ENCODE data around the gene ATMIN.

Gene ATMIN

DNA sequence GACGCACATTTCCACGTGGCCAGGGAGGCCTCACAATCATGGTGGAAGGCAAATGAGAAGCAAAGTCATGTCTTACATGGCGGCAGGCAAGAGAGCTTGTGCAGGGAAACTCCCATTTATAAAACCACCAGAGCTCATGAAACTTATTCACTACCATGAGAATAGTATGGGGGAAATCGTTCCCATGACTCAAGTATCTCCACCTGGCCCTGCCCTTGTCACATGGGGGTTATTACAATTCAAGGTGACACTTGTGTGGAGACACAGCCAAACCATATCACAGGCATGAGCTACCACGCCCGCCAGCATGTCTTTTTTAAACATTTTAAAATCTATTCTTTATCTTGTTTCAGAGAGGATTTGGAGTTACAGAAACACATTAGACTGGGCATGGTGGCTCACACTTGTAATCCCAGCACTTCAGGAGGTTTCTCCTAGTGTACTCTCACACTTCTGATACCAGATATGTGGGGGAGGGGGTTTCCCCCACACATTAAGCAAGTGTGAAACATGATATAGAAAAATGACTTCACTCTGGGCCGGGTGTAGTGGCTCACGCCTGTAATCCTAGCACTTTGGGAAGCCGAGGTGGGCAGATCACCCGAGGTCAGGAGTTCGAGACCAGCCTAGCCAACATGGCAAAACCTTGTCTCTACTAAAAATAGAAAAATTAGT, 5.6 kb upstream of the ATMIN start:
- no peak overlapping the region for H2BK15ac ChIP-seq (ENCODE audit: low read depth, poor library complexity, severe bottlenecking)
- H3K23ac ChIP-seq (ENCODE audit: low read length in 2 of 2): no peak overlapping the region
- no peak overlapping the region for H3K27ac ChIP-seq (ENCODE audit: low read length, poor library complexity, severe bottlenecking)
- no peak overlapping the region for H2AK5ac ChIP-seq (ENCODE audit: low read length, severe bottlenecking)
- no peak overlapping the region for H2AFZ ChIP-seq (ENCODE audit: low read depth, low read length)
- no peaks in the 10 kb centered on the region for H3K9me3 ChIP-seq (ENCODE audit: control insufficient read depth, low read length)
- no peak overlapping the region for H3K4me2 ChIP-seq (ENCODE audit: low read length, poor library complexity, severe bottlenecking)
- H3K4me1 ChIP-seq (ENCODE audit: control insufficient read depth, insufficient read depth, low read depth, low read length): no peaks in the 10 kb centered on the region
- H4K91ac ChIP-seq (ENCODE audit: low read length): no peak overlapping the region
- no peak overlapping the region for H4K8ac ChIP-seq (ENCODE audit: low read length)
- H3K9ac ChIP-seq (ENCODE audit: low read length): no peak overlapping the region
- no peak overlapping the region for H3K18ac ChIP-seq (ENCODE audit: low read depth in 1 of 2, low read length in 2 of 2)
- no peak for DNase-seq
- H3K36me3 ChIP-seq (ENCODE audit: control insufficient read depth in 1 of 2, insufficient read depth in 2 of 2, low read depth in 1 of 2, low read length in 2 of 2): peaks cover 0 to 23% of the 10 kb centered on the region in 2 experiments
- H2BK5ac ChIP-seq (ENCODE audit: low read depth, low read length, poor library complexity, severe bottlenecking): no peak overlapping the region
- no peak overlapping the region for H3K4ac ChIP-seq (ENCODE audit: low read depth in 1 of 2, low read length in 2 of 2)
- no peak overlapping the region for H2BK120ac ChIP-seq (ENCODE audit: low read depth, low read length)
- no peak overlapping the region for H3K4me3 ChIP-seq (ENCODE audit: insufficient read depth in 1 of 2, low read depth in 1 of 2, low read length in 2 of 2)
- 98% methylated on average over 8 of the region's 11 CpGs for WGBS
- H3K14ac ChIP-seq (ENCODE audit: low read length in 2 of 2): no peak overlapping the region
- no peak overlapping the region for H2BK12ac ChIP-seq (ENCODE audit: low read length in 2 of 2)
- no peaks in the 10 kb centered on the region for H3K27me3 ChIP-seq (ENCODE audit: control insufficient read depth in 1 of 2, insufficient read depth in 1 of 2, low read length in 2 of 2)
- no peaks in the 10 kb centered on the region for H3K79me1 ChIP-seq (replicated peaks; ENCODE audit: low read length, poor library complexity, severe bottlenecking)

DNA sequence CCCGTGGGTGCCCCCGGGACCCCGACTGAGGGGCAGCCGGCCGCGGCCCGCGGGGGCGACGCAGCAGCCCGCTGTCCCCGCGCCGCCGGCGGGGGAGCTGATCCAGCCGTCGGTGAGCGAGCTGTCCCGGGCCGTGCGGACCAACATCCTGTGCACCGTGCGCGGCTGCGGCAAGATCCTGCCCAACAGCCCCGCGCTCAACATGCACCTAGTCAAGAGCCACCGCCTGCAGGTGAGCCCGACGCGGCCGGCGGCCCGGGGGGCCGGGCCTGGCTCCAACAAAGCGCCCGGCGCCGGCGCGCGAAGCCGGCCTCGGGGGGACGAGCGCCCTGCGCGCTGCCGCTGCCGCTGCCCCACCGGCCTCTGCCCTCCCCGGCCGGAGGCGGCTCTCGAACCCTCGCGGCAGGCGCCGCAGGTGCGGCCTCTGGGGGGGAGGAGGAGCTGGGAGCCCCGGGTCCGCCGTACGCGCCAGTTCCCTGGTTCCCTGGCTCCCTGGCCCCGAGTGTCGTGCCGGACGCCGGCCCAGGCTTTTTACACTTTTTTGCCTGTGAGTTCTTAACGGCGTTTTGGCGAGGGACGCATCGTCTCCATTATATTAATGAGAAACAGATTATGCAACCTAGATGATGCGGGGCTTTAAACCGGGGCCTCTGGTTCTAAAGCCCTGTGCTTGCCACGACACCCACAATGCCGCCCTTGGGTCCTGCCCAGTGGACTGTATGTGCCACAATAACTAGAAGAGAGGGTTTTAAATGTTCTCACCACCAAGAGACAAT, 521 bp downstream of the ATMIN start:
- no peaks in the 10 kb centered on the region for H3K27me3 ChIP-seq (ENCODE audit: control insufficient read depth in 1 of 2, insufficient read depth in 1 of 2, low read length in 2 of 2)
- DNase-seq: peak; percentile 41
- WGBS: under 1% methylated on average over 51 of the region's 80 CpGs
- H3K4me3 ChIP-seq (ENCODE audit: insufficient read depth in 1 of 2, low read depth in 1 of 2, low read length in 2 of 2): peak overlapping the region; percentile 89 to 91
- H3K36me3 ChIP-seq (ENCODE audit: control insufficient read depth in 1 of 2, insufficient read depth in 2 of 2, low read depth in 1 of 2, low read length in 2 of 2): peaks cover 8 to 14% of the 10 kb centered on the region in 2 experiments
- peak overlapping the region; percentile 45 for H4K8ac ChIP-seq (ENCODE audit: low read length)
- no peak overlapping the region for H4K91ac ChIP-seq (ENCODE audit: low read length)
- peak overlapping the region; percentile 15 to 81 for H3K4ac ChIP-seq (ENCODE audit: low read depth in 1 of 2, low read length in 2 of 2)
- H2AFZ ChIP-seq (ENCODE audit: low read depth, low read length): peak overlapping the region; percentile 68
- H3K4me1 ChIP-seq (ENCODE audit: control insufficient read depth, insufficient read depth, low read depth, low read length): peaks cover 3% of the 10 kb centered on the region
- no peak overlapping the region for H2BK5ac ChIP-seq (ENCODE audit: low read depth, low read length, poor library complexity, severe bottlenecking)
- no peak overlapping the region for H2AK5ac ChIP-seq (ENCODE audit: low read length, severe bottlenecking)
- peak overlapping the region; percentile 50 to 95 for H3K18ac ChIP-seq (ENCODE audit: low read depth in 1 of 2, low read length in 2 of 2)
- H2BK120ac ChIP-seq (ENCODE audit: low read depth, low read length): no peak overlapping the region
- no peak overlapping the region for H2BK15ac ChIP-seq (ENCODE audit: low read depth, poor library complexity, severe bottlenecking)
- H2BK12ac ChIP-seq (ENCODE audit: low read length in 2 of 2): no peak overlapping the region
- peak overlapping the region; percentile 83 for H3K4me2 ChIP-seq (ENCODE audit: low read length, poor library complexity, severe bottlenecking)
- peaks cover 18% of the 10 kb centered on the region for H3K79me1 ChIP-seq (replicated peaks; ENCODE audit: low read length, poor library complexity, severe bottlenecking)
- H3K14ac ChIP-seq (ENCODE audit: low read length in 2 of 2): peak overlapping the region in 1 of 2 experiments; percentile 58
- peak overlapping the region; percentile 88 for H3K9ac ChIP-seq (ENCODE audit: low read length)
- peak overlapping the region in 1 of 2 experiments; percentile 57 for H3K23ac ChIP-seq (ENCODE audit: low read length in 2 of 2)
- no peak overlapping the region for H3K27ac ChIP-seq (ENCODE audit: low read length, poor library complexity, severe bottlenecking)
- no peaks in the 10 kb centered on the region for H3K9me3 ChIP-seq (ENCODE audit: control insufficient read depth, low read length)

- Histone ChIP-seq H3K14ac (ENCODE audit: low read length in 2 of 2) (no peak overlapping the region), H3K4ac (ENCODE audit: low read depth in 1 of 2, low read length in 2 of 2) (no peak overlapping the region), H3K36me3 (ENCODE audit: control insufficient read depth in 1 of 2, insufficient read depth in 2 of 2, low read depth in 1 of 2, low read length in 2 of 2) (peaks cover 12 to 21% of the 10 kb centered on the region in 2 experiments), H2AFZ (ENCODE audit: low read depth, low read length) (no peak overlapping the region), H2BK15ac (ENCODE audit: low read depth, poor library complexity, severe bottlenecking) (no peak overlapping the region), H3K27ac (ENCODE audit: low read length, poor library complexity, severe bottlenecking) (no peak overlapping the region), H4K91ac (ENCODE audit: low read length) (no peak overlapping the region), H3K9me3 (ENCODE audit: control insufficient read depth, low read length) (no peaks in the 10 kb centered on the region), H2BK120ac (ENCODE audit: low read depth, low read length) (no peak overlapping the region), H3K27me3 (ENCODE audit: control insufficient read depth in 1 of 2, insufficient read depth in 1 of 2, low read length in 2 of 2) (no peaks in the 10 kb centered on the region), H3K4me1 (ENCODE audit: control insufficient read depth, insufficient read depth, low read depth, low read length) (peaks cover 3% of the 10 kb centered on the region), H2AK5ac (ENCODE audit: low read length, severe bottlenecking) (no peak overlapping the region), H3K4me2 (ENCODE audit: low read length, poor library complexity, severe bottlenecking) (peak overlapping the region; percentile 83), H2BK12ac (ENCODE audit: low read length in 2 of 2) (no peak overlapping the region), H3K23ac (ENCODE audit: low read length in 2 of 2) (no peak overlapping the region), H3K4me3 (ENCODE audit: insufficient read depth in 1 of 2, low read depth in 1 of 2, low read length in 2 of 2) (peak overlapping the region; percentile 89 to 91), H2BK5ac (ENCODE audit: low read depth, low read length, poor library complexity, severe bottlenecking) (no peak overlapping the region), H3K79me1 (replicated peaks; ENCODE audit: low read length, poor library complexity, severe bottlenecking) (peaks cover 23% of the 10 kb centered on the region), H4K8ac (ENCODE audit: low read length) (no peak overlapping the region), H3K9ac (ENCODE audit: low read length) (peak overlapping the region; percentile 88), H3K18ac (ENCODE audit: low read depth in 1 of 2, low read length in 2 of 2) (peak overlapping the region in 1 of 2 experiments; percentile 68)
- DNase-seq: peak; percentile 25
- 42% methylated on average over 9 of the region's 10 CpGs for WGBS
Observed at GRCh38 chr16:81036751-81037350, 1.2 kb downstream of the ATMIN start.

- Histone ChIP-seq H3K4me3 (ENCODE audit: insufficient read depth in 1 of 2, low read depth in 1 of 2, low read length in 2 of 2) (no peak overlapping the region), H4K91ac (ENCODE audit: low read length) (no peak overlapping the region), H3K36me3 (ENCODE audit: control insufficient read depth in 1 of 2, insufficient read depth in 2 of 2, low read depth in 1 of 2, low read length in 2 of 2) (peaks cover 24 to 54% of the 10 kb centered on the region in 2 experiments), H3K9ac (ENCODE audit: low read length) (no peak overlapping the region), H2BK15ac (ENCODE audit: low read depth, poor library complexity, severe bottlenecking) (no peak overlapping the region), H3K4me1 (ENCODE audit: control insufficient read depth, insufficient read depth, low read depth, low read length) (peaks cover 3% of the 10 kb centered on the region), H3K4ac (ENCODE audit: low read depth in 1 of 2, low read length in 2 of 2) (no peak overlapping the region), H2AK5ac (ENCODE audit: low read length, severe bottlenecking) (no peak overlapping the region), H3K14ac (ENCODE audit: low read length in 2 of 2) (no peak overlapping the region), H2BK120ac (ENCODE audit: low read depth, low read length) (no peak overlapping the region), H2AFZ (ENCODE audit: low read depth, low read length) (no peak overlapping the region), H3K27me3 (ENCODE audit: control insufficient read depth in 1 of 2, insufficient read depth in 1 of 2, low read length in 2 of 2) (no peaks in the 10 kb centered on the region), H3K4me2 (ENCODE audit: low read length, poor library complexity, severe bottlenecking) (no peak overlapping the region), H3K27ac (ENCODE audit: low read length, poor library complexity, severe bottlenecking) (no peak overlapping the region), H2BK12ac (ENCODE audit: low read length in 2 of 2) (no peak overlapping the region), H3K23ac (ENCODE audit: low read length in 2 of 2) (no peak overlapping the region), H3K18ac (ENCODE audit: low read depth in 1 of 2, low read length in 2 of 2) (no peak overlapping the region), H3K9me3 (ENCODE audit: control insufficient read depth, low read length) (no peaks in the 10 kb centered on the region), H2BK5ac (ENCODE audit: low read depth, low read length, poor library complexity, severe bottlenecking) (no peak overlapping the region), H4K8ac (ENCODE audit: low read length) (no peak overlapping the region), H3K79me1 (replicated peaks; ENCODE audit: low read length, poor library complexity, severe bottlenecking) (peaks cover 26% of the 10 kb centered on the region)
- no peak for DNase-seq
- WGBS: no CpG with 5 or more reads among the region's 2 CpGs
Observed at GRCh38 chr16:81040131-81040530, 4.5 kb downstream of the ATMIN start.

All from mesenchymal stem cell (in vitro differentiated cells and primary cell).